ENCODE results near the gene SEC61A2. TPM values are rescaled to one million over a fixed set of nuclear protein-coding genes. Genes with fewer than 3 reads are reported as not detected.

Gene SEC61A2
- total RNA-seq (2014; rRNA removed; shearing (Covaris generic)) (9.7 and 20.6 TPM in 2 replicates), polyA plus RNA-seq (2016; fragmentation: Nextera tagmentation; extraction: Ambion mirVana) (6.9 and 7.7 TPM in 2 replicates)

DNA sequence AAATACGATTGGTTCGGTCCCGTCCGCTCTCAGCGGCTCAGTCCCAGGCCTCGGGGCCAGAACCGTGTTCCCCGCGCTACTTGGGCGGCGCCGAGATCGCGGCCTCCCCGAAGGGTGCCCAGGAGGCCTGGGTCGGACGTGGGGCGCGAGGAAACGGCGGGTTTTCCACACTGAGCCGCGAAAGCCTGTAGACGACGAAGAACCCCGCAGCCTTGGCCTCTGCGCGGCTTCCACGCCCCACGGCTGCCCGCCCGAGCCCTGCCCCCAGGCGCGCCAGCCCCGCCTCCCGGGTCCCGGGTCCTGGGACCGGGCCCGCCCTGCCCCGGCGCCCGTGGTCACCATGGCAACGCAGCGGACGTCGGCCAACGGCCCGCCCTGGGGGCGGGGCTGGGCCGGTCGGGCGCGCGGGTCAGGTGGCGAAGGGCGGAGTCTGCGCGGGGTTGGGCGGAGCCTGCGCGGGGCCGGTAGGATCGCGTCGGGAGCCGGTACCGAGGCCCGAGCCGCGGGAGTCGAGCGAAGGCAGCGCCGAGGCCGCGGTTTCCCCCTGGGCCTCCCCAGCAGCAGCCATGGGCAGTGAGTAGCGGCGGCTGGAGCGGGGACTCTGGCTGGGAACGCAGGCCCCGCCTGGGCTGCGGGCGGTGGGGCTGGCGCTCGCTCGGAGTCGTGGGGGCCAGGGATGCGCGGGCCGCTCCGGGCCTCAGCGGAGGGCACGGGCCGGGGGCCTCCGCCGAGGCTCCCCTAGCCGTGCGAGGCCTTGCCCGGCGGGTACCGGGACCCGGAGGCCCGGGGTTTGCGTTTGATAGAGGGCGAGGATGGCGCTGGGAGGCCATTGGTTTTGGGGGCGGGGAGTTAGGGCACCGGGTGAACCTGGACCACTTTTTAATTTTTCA is at the start of gene SEC61A2:
Gene SEC61A2 (plus strand): TSS at position 456 of the 890 bp plus-strand sequence. CDS start 111 bp downstream, at position 567.
- no peaks in the 10 kb centered on the region for H4K20me1 ChIP-seq (ENCODE audit: insufficient read depth)
- peaks cover 8% of the 10 kb centered on the region; the same call in 1 of the 2 replicates for H3F3A ChIP-seq (ENCODE audit: insufficient read depth)
- DNase-seq, result peak; percentile 97
- H3K9ac ChIP-seq, result peak within 1 kb of the TSS; percentile 87
- H3K9me3 ChIP-seq (ENCODE audit: low read depth), result no peaks in the 10 kb centered on the region
- WGBS, 2 experiments (ENCODE audit: low coverage in 1 of 2, low lambda C conversion rate in 2 of 2, missing lambda C conversion rate in 2 of 2), result 1 to 2% methylated on average over 66 to 89 of the region's 108 CpGs
- no peaks in the 10 kb centered on the region for H3K9me2 ChIP-seq (ENCODE audit: insufficient read depth)
- H3K79me2 ChIP-seq (ENCODE audit: insufficient read depth), result peaks cover 30% of the 10 kb centered on the region
- no peaks in the 10 kb centered on the region for H3K27me3 ChIP-seq (replicated peaks; ENCODE audit: insufficient read depth)
- peak within 1 kb of the TSS; percentile 90 for H3K4me2 ChIP-seq (ENCODE audit: unreplicated experiment)
- no peaks in the 10 kb centered on the region; the same call in 1 of the 2 replicates for H3K36me3 ChIP-seq (ENCODE audit: low read depth)
- H3K4me1 ChIP-seq (ENCODE audit: insufficient read depth), result no peaks in the 10 kb centered on the region
- in situ Hi-C loops (cut with MboI), result no loop called here
- peak within 1 kb of the TSS; percentile 91 for H3K4me3 ChIP-seq
- no peak for TF ChIP-seq EZH2phosphoT487 (IDR thresholded peaks at IDR 0.05; ENCODE audit: insufficient read depth, low read depth)
- TF ChIP-seq EZH2 (IDR thresholded peaks at IDR 0.05; ENCODE audit: insufficient read depth, poor library complexity, severe bottlenecking), result no peak
- peak within 1 kb of the TSS; percentile 92 for H2AFZ ChIP-seq
- peak within 1 kb of the TSS; percentile 81 for H3K27ac ChIP-seq

DNA sequence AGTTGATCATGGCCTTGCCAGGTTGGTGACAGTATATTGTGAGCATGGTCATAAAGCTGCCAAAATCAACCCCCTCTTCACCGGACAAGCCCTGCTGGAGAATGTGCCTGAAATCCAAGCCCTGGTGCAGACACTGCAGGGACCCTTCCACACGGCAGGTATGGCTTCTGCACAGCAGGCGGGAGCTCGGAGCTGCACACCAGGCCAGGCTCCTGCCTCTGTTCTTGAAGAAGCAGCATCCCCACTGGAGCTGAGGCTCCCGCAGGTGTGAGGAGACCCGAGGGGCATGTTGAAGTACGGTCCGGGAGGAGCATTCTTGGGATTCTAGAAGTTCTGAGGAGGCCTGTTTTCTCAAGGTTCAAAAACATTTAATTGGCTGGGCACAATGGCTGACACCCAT is 48.0 kb upstream of the SEC61A2 start:
- no peaks in the 10 kb centered on the region for H3K9me3 ChIP-seq (ENCODE audit: low read depth)
- H4K20me1 ChIP-seq (ENCODE audit: insufficient read depth), result no peaks in the 10 kb centered on the region
- H3K79me2 ChIP-seq (ENCODE audit: insufficient read depth), result no peaks in the 10 kb centered on the region
- H3K36me3 ChIP-seq (ENCODE audit: low read depth), result no peaks in the 10 kb centered on the region
- no peak overlapping the region for H3K4me2 ChIP-seq (ENCODE audit: unreplicated experiment)
- in situ Hi-C loops (cut with MboI), result no loop called here
- no peaks in the 10 kb centered on the region for H3K27me3 ChIP-seq (replicated peaks; ENCODE audit: insufficient read depth)
- no peak overlapping the region for H3K27ac ChIP-seq
- DNase-seq, result no peak
- peaks cover 7% of the 10 kb centered on the region; the same call in 1 of the 2 replicates for H3F3A ChIP-seq (ENCODE audit: insufficient read depth)
- H3K9me2 ChIP-seq (ENCODE audit: insufficient read depth), result no peaks in the 10 kb centered on the region
- H3K9ac ChIP-seq, result no peak overlapping the region
- WGBS, 2 experiments (ENCODE audit: low coverage in 1 of 2, low lambda C conversion rate in 2 of 2, missing lambda C conversion rate in 2 of 2), result 86 to 90% methylated on average over 7 to 8 of the region's 8 CpGs
- peaks cover 9% of the 10 kb centered on the region; the same call in 1 of the 2 replicates for H3K4me1 ChIP-seq (ENCODE audit: insufficient read depth)
- TF ChIP-seq EZH2phosphoT487 (IDR thresholded peaks at IDR 0.05; ENCODE audit: insufficient read depth, low read depth), result no peak
- no peak for TF ChIP-seq EZH2 (IDR thresholded peaks at IDR 0.05; ENCODE audit: insufficient read depth, poor library complexity, severe bottlenecking)
- H2AFZ ChIP-seq, result no peak overlapping the region
- H3K4me3 ChIP-seq, result no peak overlapping the region

DNA sequence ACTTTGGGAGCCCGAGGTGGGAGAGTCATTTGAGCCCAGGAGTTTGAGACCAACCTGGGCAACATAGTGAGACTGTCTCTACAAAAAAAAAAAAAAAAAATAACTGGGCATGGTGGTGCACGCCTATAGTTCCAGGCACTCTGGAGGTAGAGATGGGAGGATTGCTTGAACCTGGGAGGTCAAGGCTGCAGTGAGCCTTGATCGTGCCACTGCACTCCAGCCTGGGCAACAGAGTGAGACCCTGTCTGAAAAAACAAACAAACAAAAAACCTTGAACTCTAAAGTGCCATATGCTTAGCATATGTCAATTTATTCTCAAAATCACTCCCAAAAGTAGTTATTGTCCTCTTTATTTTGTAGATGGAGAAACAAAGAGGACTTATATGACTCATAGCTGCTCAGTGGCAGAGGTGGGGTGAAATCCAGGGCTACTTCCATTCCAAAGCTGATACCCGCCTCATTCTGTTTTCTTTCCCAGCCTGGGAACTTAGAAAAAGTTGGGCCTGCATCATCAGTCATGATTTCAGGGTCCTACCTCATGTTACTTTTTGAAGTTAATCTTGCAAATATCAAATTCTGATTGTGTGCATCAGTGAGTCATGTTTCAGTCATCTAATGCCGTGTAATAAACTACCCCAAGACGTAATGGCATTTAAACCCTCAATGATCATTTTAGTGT is 47.5 kb upstream of the SEC61A2 start:
- Histone ChIP-seq H3F3A (ENCODE audit: insufficient read depth) (peaks cover 7% of the 10 kb centered on the region; the same call in 1 of the 2 replicates), H3K4me3 (no peak overlapping the region), H3K36me3 (ENCODE audit: low read depth) (no peaks in the 10 kb centered on the region; the same call in 1 of the 2 replicates), H3K27ac (0 out of 2 replicates have a peak overlapping the region, but pooled peaks have one; percentile 0), H3K9ac (no peak overlapping the region), H3K27me3 (replicated peaks; ENCODE audit: insufficient read depth) (no peaks in the 10 kb centered on the region), H3K79me2 (ENCODE audit: insufficient read depth) (no peaks in the 10 kb centered on the region), H3K4me2 (ENCODE audit: unreplicated experiment) (no peak overlapping the region), H3K9me3 (ENCODE audit: low read depth) (no peaks in the 10 kb centered on the region), H4K20me1 (ENCODE audit: insufficient read depth) (no peaks in the 10 kb centered on the region), H3K4me1 (ENCODE audit: insufficient read depth) (peaks cover 9% of the 10 kb centered on the region; the same call in 1 of the 2 replicates), H3K9me2 (ENCODE audit: insufficient read depth) (no peaks in the 10 kb centered on the region), H2AFZ (no peak overlapping the region)
- in situ Hi-C loops (cut with MboI), result no loop called here
- DNase-seq, result peak; percentile 61
- TF ChIP-seq EZH2 (IDR thresholded peaks at IDR 0.05; ENCODE audit: insufficient read depth, poor library complexity, severe bottlenecking), result no peak
- TF ChIP-seq EZH2phosphoT487 (IDR thresholded peaks at IDR 0.05; ENCODE audit: insufficient read depth, low read depth), result no peak
- WGBS, 2 experiments (ENCODE audit: low coverage in 1 of 2, low lambda C conversion rate in 2 of 2, missing lambda C conversion rate in 2 of 2), result 63 to 68% methylated on average over 6 of the region's 6 CpGs

DNA sequence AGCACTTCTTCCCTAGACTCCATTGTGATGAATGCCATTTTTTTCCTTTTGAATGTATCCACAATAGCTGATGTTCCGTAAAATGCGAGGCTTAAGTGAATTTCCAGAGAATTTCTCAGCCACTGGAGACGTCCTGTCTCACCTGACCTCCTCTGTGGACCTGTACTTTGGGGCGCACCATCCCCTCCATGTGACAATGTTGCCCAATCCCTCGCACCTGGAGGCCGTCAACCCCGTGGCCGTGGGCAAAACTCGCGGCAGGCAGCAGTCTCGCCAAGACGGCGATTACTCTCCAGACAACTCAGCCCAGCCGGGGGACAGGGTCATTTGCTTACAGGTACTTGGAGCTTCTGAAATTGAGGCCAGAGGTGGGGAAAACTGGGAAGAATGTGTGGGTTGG is 40.6 kb upstream of the SEC61A2 start:
- in situ Hi-C loops (cut with MboI), result no loop called here
- 93 to 94% methylated on average over 14 of the region's 14 CpGs for WGBS, 2 experiments (ENCODE audit: low coverage in 1 of 2, low lambda C conversion rate in 2 of 2, missing lambda C conversion rate in 2 of 2)

More for the DNA sequence above, 40.6 kb upstream of the SEC61A2 start:
- no peaks in the 10 kb centered on the region for H3F3A ChIP-seq (ENCODE audit: insufficient read depth)
- peaks cover 4% of the 10 kb centered on the region; the same call in 1 of the 2 replicates for H3K36me3 ChIP-seq (ENCODE audit: low read depth)
- no peaks in the 10 kb centered on the region for H3K27me3 ChIP-seq (replicated peaks; ENCODE audit: insufficient read depth)
- no peaks in the 10 kb centered on the region for H3K79me2 ChIP-seq (ENCODE audit: insufficient read depth)
- H3K9me3 ChIP-seq (ENCODE audit: low read depth), result no peaks in the 10 kb centered on the region
- H3K4me1 ChIP-seq (ENCODE audit: insufficient read depth), result no peaks in the 10 kb centered on the region
- H3K4me2 ChIP-seq (ENCODE audit: unreplicated experiment), result no peak overlapping the region
- H3K9me2 ChIP-seq (ENCODE audit: insufficient read depth), result no peaks in the 10 kb centered on the region
- DNase-seq, result no peak
- no peak overlapping the region for H2AFZ ChIP-seq
- no peak overlapping the region for H3K27ac ChIP-seq
- no peak for TF ChIP-seq EZH2phosphoT487 (IDR thresholded peaks at IDR 0.05; ENCODE audit: insufficient read depth, low read depth)
- TF ChIP-seq EZH2 (IDR thresholded peaks at IDR 0.05; ENCODE audit: insufficient read depth, poor library complexity, severe bottlenecking), result no peak
- H3K4me3 ChIP-seq, result no peak overlapping the region
- H3K9ac ChIP-seq, result no peak overlapping the region
- H4K20me1 ChIP-seq (ENCODE audit: insufficient read depth), result no peaks in the 10 kb centered on the region
